HG03045 (cell line): ENCODE data around the gene DNMT3A.

Experiments
- ATAC-seq: cut with Tn5 transposase; IDR thresholded peaks from one replicate; pipeline ENCODE4 v1.9.1; 2021; ENCODE audit warnings: mild to moderate bottlenecking, moderate library complexity; ENCODE audit not compliant: unreplicated experiment

The DNMT3A gene

GRCh38 chr2:25245141-25245540, 96.6 kb downstream of the DNMT3A start:
- no peak for ATAC-seq

DNA sequence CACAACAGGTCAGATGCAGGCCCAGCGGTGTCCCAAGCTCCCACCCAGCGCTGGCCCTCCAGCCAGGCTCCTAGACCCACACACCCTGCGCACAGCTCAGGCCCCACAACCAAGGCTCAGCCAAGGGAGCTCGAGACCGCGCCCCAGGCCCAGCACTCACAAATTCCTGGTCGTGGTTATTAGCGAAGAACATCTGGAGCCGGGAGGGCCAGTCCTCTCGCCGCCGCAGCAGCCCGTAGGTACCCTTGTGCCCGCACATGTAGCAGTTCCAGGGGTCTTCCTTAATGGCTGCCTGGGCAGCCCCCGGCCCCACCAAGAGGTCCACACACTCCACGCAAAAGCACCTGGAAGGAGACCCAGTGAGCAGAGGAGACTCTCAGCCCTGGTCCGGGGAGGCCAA, 97.7 kb downstream of the DNMT3A start:
- no peak for ATAC-seq

DNA sequence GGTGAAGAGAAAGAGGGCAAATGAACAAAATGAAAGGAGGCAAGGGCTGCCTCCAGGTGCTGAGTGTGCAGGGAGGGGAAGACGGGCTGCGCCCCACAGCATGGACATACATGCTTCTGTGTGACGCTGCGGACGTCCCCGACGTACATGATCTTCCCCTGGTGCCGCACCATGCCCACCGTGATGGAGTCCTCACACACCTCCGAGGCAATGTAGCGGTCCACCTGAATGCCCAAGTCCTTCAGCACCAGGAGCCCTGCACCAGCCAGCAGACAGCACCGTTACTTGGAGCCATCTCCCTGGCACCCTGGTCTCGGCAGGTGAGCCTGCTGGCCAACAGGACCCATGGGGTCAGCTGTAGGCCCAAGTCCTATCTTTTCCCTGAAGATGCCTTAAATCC, 100.3 kb downstream of the DNMT3A start:
- ATAC-seq: no peak

DNA sequence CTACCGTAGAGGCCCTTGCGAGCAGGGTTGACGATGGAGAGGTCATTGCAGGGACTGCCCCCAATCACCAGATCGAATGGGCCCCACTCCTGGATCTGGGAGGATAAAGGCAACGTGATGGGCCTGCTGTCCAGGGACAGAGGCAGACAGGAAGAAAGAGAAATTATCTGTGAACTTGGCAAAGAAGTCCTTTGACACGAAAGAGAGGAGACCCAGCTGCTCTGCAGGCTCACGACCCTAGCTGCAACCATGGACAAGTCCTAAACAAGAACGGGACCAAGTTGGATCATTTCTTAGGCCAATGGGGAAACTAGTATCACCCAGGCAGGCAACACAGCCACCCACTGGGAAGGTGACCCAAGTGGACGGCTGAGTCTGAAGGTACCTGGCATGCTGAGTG, 101.1 kb downstream of the DNMT3A start:
- ATAC-seq: no peak

DNA sequence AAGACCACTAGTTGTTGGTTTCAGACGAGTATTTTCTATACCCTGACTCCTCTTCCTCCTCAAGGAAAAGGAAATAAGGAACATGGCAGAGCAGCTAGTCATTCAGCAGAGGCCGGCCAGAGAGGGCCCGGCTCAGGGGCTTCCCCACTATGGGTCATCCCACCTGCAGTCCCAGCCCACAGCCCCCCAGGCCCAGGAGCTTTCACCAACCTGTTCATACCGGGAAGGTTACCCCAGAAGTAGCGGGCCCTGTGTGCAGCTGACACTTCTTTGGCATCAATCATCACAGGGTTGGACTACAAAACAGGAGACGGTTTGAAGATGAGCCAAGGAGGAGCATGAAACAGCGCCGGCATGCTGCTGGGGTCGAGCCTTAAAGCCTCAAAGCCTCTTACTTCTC, 102.8 kb downstream of the DNMT3A start:
- ATAC-seq: no peak

DNA sequence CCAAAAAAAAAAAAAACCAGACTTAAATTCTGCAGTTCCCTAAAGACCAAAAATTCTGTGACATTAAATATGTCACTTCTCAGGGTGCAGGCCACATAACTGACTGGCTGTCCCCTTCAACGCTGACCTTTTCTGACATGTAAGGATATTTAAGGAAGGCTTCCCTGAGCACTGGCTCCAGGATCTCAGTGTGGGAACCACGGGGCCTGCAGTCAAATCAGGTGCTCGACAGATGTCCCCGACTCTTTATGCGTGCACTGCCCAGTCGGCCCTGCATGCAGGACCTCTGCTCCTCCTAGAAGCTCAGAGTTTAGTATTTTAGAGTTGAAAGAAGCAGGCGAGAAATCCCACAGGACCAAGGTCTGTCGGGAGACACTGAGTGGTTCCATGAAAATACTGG, 104.0 kb downstream of the DNMT3A start:
- no peak for ATAC-seq

- no peak for ATAC-seq
These were observed 105.0 kb downstream of the DNMT3A start for GRCh38 chr2:25236736-25237135.

DNA sequence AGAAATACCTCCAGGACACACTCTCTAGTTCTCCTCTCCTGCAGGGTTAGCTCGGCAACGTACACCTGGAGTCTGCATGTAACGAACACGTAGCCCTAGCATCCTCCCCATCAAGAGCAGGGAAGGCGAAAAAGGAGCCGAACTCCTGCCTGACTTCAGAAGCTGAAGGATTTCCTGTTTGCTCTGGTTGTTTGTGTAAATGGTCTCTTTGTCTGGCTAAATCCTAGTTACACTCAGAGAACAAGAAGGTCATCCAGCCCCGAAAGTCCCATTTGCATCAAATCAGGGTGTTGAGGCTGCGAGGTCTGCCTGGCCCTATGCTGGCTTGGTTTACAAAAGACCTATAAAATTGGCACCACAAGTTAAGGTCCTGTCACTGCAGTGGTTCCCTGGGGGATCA, 107.0 kb downstream of the DNMT3A start:
- no peak for ATAC-seq

GRCh38 chr2:25233916-25234605, 107.7 kb downstream of the DNMT3A start:
- ATAC-seq: no peak

DNA sequence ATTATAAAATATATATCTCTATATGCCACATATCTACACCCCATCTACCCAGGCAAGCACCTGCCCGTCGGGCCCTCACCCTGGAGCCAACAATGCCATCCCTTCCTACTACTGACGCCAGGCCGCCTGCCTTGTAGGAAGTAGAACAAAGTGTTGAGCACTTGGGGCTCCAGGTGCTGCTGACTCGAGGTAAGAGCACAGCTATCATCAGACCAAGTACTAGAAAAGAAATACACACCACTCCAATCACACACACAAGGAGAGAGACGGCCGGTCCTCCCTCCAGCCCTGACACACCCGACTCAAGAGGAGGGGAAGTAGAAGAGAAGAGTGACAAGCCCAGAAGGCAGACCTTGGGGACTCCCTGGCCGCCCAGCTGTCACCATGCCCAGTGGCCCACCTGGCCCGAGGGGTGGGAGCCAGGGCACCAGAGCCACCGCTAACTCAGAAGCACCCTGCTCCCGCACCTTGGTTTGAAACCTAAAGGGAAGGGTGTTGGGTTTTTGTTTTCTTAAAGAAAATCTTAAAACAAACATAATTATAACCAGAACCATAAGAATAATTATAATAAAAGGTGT, 109.4 kb downstream of the DNMT3A start:
- no peak for ATAC-seq

- ATAC-seq: no peak
These were observed 110.8 kb downstream of the DNMT3A start for GRCh38 chr2:25230948-25231311.

DNA sequence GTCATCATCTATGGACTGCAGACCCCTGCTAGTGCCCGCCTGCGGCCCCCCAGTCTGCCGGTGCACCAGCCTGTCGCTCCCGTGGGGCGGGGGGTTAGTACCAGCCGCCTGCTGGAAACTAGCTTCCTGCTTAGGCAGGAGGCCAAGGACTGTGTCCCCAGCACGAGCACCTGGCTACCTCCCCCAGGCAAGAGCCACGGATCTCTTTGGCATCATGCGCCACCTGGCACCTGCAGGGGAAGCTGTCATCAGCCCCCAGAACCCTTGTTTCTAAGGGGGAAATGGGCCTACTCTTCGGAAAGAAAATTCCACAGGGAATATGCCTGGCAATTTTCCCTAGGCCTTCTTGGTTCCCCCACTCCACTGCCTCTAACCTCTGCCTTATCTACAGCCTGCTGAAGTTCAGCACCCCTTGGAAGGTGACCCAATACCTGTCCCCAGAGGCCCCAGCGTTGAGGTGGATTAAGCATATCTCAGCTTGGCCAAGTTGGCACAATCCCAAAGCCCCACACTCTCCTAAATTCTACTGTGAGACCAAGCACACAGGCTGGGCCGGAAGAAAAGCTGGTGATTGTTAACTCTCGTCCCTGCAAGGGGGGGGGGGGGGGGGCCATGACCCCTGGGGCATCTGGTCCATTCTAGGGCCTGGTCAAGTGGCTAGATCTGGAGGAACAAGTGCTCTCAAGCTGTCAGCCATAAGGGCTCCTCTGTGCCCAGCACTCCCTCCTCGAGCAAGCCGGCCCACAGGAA, 111.4 kb downstream of the DNMT3A start:
- no peak for ATAC-seq

DNA sequence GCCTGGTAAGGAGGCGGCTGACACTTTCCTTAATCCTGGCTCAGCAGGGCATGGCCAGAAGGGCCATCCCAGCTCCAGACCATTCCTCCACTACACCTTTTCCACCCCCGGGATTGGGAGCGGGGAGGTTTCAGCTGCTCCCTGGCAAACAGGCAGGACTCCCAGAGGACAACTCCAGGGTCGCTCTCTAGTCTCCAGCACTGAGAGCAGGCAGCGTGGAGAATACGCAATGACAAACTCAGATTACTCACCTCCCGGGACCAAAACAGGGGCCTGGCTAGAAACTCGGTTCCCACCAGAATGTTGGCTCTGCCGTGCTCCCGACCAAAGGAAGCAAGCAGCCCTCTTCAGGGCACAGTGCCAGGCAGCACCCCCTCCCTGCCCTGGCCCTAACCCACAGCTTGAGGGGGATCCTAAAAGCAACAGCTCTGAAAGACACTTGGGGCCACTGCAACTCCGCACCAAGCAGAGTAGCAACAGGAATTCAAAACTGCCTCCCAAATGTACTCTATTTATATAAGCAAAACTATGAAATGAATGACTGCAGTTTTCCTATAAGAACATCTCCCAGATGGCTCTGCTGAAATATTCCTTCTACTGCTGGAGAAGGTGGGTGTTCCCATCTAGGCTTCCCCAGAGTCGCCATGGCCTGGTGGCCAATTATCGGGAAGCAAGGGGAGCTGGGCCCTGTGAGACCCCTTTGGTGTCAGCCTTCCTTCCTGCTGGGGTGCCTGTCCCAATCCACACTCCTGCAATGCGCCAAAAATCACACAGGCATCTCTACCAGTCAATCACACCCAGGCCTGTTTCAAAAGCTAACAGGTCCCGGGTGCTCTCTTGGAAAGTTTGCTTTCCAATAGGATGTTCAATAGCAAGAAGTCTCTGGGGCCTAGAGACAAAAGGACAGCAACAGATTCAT, 112.2 kb downstream of the DNMT3A start:
- ATAC-seq: no peak

GRCh38 chr2:25228848-25229278, 112.9 kb downstream of the DNMT3A start:
- no peak for ATAC-seq

DNA sequence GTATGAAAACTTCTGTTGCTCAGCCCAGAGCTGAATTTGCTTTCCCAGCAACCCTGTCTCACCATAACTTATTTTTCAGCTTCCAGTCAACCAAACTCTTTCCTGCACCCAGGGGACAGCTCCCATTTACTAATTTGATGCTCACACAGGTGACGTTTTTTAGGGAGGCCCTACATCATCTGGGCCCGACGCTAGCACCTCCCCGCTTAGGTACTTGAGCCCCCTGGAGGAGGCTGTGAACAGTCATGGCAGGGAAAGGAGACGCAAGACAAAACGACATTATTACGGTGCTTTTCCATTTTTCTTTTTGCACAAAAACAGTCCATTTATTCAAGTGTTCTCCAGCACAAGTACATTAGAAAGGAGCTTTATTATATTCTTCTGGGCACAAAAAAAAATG, 114.1 kb downstream of the DNMT3A start:
- no peak for ATAC-seq

DNA sequence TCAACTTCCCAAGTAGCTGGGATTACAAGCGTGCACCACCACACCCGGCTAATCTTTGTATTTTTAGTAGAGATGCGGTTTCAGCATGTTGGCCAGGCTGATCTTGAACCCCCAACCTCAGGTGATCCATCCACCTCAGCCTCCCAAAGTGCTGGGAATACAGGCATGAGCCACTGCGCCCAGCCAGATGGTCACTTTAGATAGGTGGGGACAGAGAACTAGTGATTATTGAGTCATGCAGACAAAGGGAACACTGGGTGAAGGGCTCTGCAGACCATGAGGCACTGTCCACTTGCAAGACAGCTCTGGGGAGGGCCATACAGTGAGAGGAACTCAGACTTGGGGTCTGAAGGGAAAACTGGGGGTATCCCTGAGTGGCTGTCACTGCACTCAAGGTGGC, 114.9 kb downstream of the DNMT3A start:
- ATAC-seq: peak; percentile 5

GRCh38 chr2:25222477-25223121, 119.1 kb downstream of the DNMT3A start:
- no peak for ATAC-seq

- ATAC-seq: no peak
These were observed 120.1 kb downstream of the DNMT3A start for GRCh38 chr2:25221579-25221978.

- no peak for ATAC-seq
These were observed 121.4 kb downstream of the DNMT3A start for GRCh38 chr2:25220313-25220712.

GRCh38 chr2:25219621-25220020, 122.1 kb downstream of the DNMT3A start:
- ATAC-seq: no peak

- ATAC-seq: no peak
These were observed 123.6 kb downstream of the DNMT3A start for GRCh38 chr2:25218100-25218499.
